Activated CD8-positive, alpha-beta memory T cell treated with anti-CD3 and anti-CD28 coated beads, Interleukin-2, amount 50 U/mL, for 1 hour (primary cell): ENCODE measurements around the gene PPCDC.

Experiments used
- DNase-seq: peaks from one replicate; pipeline ENCODE4 v3.0.0-alpha.2; 2020; ENCODE audit errors: extremely low read depth

PPCDC gene

DNA sequence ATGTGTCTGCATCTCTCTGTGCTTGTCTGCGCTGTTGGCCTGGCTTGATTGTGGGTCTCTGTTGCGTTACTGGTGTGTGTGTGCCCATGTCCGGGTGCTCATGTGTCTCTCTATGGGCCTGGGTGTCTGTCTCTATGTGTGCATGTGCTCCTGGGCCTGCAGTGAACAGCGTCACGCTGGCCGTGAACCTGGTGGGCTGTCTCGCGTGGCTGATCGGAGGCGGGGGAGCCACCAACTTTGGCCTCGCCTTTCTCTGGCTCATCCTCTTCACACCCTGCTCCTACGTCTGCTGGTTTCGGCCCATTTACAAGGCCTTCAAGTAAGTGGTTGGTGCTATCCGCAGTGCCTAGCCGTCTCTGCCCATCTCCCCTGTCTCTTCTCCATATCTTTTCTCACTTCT, 7.0 kb upstream of the PPCDC start:
- no peak for DNase-seq

DNA sequence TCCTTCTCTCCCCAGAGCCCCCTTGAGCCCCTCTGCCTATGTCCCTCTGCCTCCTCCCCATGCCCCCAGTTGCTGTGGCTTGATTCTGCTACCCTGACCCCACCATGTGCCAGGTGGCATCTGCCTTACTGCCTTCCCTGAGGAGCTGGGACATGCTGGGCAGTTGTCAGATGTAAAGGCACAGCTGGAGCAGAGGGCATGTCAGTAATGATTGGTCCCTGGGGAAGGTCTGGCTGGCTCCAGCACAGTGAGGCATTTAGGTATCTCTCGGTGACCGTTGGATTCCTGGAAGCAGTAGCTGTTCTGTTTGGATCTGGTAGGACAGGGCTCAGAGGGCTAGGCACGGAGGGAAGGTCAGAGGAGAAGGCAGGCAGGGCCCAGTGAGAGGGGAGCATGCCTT, 3.5 kb upstream of the PPCDC start:
- no peak for DNase-seq

- no peak for DNase-seq
Observed at GRCh38 chr15:75021341-75021740, 2.0 kb upstream of the PPCDC start.

DNA sequence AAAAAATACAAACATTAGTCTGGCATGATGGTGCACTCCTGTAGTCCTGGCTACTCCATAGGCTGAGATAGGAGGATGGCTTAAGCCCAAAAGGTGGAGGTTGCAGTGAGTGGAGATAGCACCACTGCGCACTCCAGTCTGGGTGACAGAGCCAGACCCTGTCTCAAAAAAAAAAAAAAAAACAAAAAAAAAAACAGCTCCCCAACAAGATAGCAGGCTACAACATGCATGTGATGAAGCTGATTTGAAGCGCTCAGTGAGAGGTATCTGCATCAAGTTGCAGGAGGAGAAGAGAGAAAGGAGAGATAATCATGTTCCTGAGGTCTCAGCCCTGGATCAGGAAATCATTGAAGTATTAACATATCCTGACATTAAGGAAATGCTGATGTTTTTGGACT, 608 bp upstream of the PPCDC start:
- no peak for DNase-seq

DNA sequence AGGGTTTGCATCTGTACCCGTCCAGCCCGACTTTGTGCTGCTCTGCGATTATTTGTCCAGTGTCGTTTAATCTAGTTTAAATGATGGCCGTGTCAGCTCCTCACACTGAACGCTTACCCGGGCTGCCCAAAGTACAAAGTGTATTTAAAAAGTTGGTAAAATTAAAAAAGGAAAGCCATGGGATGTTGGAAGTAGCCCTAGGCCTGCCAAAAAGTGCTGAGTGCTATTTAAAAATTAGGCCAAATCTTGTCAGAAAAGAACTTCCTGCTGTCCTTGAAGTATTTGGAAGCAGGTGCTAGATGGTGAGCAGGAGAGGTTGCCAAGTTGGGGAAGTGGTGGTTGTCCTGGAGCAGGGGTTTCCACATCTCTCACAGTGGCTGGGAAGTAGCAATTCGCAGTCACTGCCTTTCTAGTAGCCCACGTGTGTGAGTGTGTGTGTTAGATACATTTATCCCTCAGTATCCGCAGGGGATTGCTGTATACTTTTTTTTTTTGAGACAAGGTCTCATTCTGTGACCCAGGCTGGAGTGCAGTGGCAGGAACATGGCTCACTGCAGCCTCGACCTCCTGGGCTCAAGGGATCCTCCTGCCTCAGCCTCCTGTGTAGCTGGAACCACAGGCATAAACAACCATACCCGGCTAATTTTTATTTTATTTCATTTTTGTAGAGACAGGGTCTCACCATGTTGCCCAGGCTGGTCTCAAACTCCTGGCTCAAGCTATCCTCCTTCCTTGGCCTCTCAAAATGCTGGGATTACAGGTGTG, 664 bp downstream of the PPCDC start:
- DNase-seq, result no peak

DNA sequence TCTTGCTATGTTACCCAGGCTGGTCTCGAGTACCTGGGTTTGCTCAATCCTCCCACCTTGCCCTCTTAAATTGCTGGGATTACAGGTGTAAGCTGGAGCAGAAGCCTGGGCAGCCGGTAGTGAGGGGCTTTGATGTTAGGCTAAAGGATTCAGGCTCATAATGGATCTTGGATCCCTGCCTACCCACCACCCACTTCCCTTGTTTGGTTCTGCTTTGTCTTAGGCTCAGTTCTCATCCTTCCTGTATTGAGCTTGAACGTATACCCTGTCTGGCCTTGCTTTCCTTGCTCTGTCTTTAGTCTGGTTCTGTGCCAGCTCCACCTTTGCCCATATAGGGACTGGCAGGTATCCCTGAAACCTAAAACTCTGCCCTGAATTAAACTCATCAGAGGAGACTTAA, 1.7 kb downstream of the PPCDC start:
- DNase-seq, result no peak

- DNase-seq, result no peak
Observed at GRCh38 chr15:75025548-75026260, 2.3 kb downstream of the PPCDC start.

GRCh38 chr15:75027551-75027950, 4.2 kb downstream of the PPCDC start:
- no peak for DNase-seq

DNA sequence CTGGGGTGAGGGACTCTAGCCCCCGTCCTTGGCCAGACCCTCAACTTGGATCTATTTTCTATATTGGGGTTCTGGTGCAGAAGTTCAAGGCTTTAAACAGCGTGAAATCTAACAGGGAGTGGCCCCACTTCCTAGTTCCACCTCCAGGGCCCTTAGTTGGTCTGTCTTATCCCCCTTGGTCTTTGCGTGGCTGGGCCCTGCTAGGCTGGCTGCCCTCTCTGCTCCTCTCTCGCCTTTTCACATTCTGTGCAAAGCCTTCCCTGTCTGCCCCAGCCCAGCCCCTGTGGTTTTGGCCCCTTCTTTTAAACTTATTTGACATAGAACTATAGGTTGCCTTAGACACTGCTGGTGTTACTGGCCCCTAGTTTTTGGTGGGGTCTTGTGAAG, 5.6 kb downstream of the PPCDC start:
- DNase-seq, result no peak

- DNase-seq, result peak; percentile 57
Observed at GRCh38 chr15:75029378-75030022, 6.1 kb downstream of the PPCDC start.

GRCh38 chr15:75030023-75030413, 6.6 kb downstream of the PPCDC start:
- DNase-seq, result no peak

GRCh38 chr15:75030424-75030823, 7.0 kb downstream of the PPCDC start:
- DNase-seq, result no peak

- DNase-seq, result no peak
Observed at GRCh38 chr15:75031848-75032247, 8.5 kb downstream of the PPCDC start.

GRCh38 chr15:75032395-75032794, 9.0 kb downstream of the PPCDC start:
- no peak for DNase-seq

DNA sequence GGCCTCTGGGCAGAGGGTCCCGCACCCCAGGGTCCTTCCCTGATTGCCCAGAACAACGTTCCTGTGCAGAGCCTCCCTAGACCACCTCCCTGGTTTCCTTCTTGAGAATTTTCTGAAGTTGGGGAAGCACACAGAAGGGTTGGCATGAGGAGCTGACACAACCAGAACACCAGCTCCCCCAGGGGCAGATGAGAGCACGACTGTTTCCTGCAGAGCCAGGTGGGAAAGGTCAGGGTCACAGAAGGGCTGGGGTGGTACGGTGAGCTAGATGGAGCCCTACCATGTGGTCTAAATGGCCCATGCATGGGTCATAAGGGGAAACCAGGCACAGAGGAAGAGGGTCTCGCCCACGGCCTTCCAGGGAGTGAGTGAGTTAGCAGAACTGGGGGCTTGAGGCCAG, 10.4 kb downstream of the PPCDC start:
- no peak for DNase-seq

DNA sequence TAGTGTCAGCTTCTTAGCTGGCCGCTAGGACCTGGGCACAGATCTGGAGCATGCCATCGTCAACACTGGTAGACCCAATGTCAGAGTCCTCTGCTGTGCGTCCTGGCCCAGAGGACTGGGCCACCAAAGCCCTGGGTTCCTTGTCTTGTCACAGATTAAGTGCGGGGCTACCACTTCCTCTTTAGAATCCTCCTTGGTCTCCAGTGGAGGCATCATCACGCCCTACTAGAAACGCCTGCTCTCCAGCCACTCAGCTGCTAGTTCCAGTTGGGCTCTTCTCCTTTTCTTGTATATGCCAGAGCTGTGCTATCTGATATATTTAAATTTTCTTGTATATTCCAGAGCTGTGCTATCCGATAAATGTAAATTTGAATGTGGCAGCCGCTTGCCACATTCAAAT, 11.2 kb downstream of the PPCDC start:
- DNase-seq, result no peak

GRCh38 chr15:75036212-75036616, 12.8 kb downstream of the PPCDC start:
- no peak for DNase-seq

GRCh38 chr15:75037685-75038084, 14.3 kb downstream of the PPCDC start:
- DNase-seq, result no peak

- DNase-seq, result no peak
Observed at GRCh38 chr15:75038231-75038630, 14.8 kb downstream of the PPCDC start.

DNA sequence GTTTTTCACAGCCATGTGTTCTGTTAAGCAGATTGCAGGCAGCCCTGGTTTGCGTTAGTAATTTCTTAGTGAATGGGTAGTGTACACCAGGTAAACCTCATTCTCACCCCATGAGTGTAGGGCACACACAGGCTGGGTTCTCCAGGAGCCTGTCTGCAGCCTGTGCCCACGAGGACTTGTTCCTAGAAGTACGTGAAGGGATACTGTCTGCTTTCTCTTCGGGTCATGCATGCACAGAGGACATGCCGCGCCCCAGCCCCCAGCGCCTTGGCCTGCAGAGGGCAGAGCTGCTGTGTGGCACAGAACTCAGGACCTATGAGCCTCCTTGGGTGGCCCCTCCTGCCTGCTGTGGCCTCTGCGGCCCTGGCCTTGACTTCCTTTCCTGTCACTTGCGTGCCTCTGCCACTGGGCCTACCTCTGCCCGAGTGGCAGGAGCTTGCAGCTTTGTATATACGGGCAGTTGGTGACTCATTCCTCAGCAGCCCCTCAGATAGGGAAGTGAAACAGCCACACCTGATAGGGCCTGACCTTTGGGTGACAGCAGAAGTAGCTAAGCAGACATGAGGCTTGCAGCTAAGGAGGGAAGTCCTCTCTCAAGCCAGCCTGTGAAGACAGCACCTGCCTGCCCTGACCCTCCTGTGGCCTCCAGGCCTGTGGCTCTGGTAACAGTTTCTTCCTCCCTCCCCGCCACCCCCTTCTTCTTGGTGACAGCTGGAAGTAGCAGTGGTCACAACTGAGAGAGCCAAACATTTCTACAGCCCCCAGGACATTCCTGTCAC, 19.5 kb downstream of the PPCDC start:
- DNase-seq, result no peak

GRCh38 chr15:75043509-75044257, 20.3 kb downstream of the PPCDC start:
- no peak for DNase-seq
